Tibial nerve (tissue), 4 donors: ENCODE results near the gene EXOSC2. TPM values are rescaled to one million over a fixed set of nuclear protein-coding genes. Genes with fewer than 3 reads are reported as not detected.
A peak's percentile ranks its signal among the peaks of the same experiment; 100 is the strongest.

Source experiments
- DNase-seq, 2 donors: peaks; one replicate each; pipeline ENCODE4 v3.0.0-alpha.2; 2019; ENCODE audit warnings: low spot score in 2 of 2
- H3K27ac ChIP-seq, 4 donors: fragments of 200-600 bp; sonication (generic) in 3 of 4; one replicate each; pipeline ENCODE4 v1.5.1; 2017 to 2019; ENCODE audit warnings: mild to moderate bottlenecking in 1 of 4
- H3K27me3 ChIP-seq, 2 donors: fragments of 200-600 bp; sonication (generic) in 1 of 2; one replicate each; pipeline versions ENCODE4 v1.5.1 to v1.6.0; 2017 to 2019
- H3K36me3 ChIP-seq, 3 donors: fragments of 200-600 bp; sonication (generic); one replicate each; pipeline ENCODE4 v1.5.1; 2018 to 2019
- H3K4me1 ChIP-seq, 4 donors: fragments of 200-600 bp; sonication (generic) in 3 of 4; one replicate each; pipeline ENCODE4 v1.5.1; 2017 to 2019
- H3K4me3 ChIP-seq, 4 donors: fragments of 200-600 bp; sonication (generic) in 3 of 4; one replicate each; pipeline ENCODE4 v1.5.1; 2017 to 2019; ENCODE audit warnings: mild to moderate bottlenecking in 1 of 4, moderate library complexity in 1 of 4
- H3K9me3 ChIP-seq, 4 donors: fragments of 200-600 bp; sonication (generic) in 3 of 4; one replicate each; pipeline ENCODE4 v1.5.1; 2017 to 2019
- EP300 ChIP-seq, 2 donors: sonication (generic); formaldehyde crosslinking; IDR thresholded peaks; one replicate each; pipeline ENCODE4 v1.6.1; 2017; ENCODE audit warnings: antibody characterized with exemption in 2 of 2, mild to moderate bottlenecking in 1 of 2
- POLR2A ChIP-seq, 2 donors: fragments of 450-650 bp; IDR thresholded peaks; one replicate each; pipeline ENCODE4 v1.6.1; 2017; ENCODE audit warnings: antibody characterized with exemption in 2 of 2, mild to moderate bottlenecking in 2 of 2, moderate library complexity in 2 of 2
- WGBS, 2 donors: methylation state at CpG; one replicate each; pipeline ENCODE4 v1.1.5; 2018; 5-methylcytosine and 5-hydroxymethylcytosine counted together
- total RNA-seq, 4 donors: library from RNA; depleted of rRNA; stranded (reverse); fragments of >200 nt; gene quantifications; one replicate each; pipeline ENCODE4 v1.1.0, GENCODE V29; 2016
- TF ChIP-seq, protein P1 (sequence below), 5 experiments: fragments of 200-600 bp in 3 of 5; fragments of 450-650 bp in 2 of 5; sonication (generic) in 3 of 5; IDR thresholded peaks; one replicate each; pipeline ENCODE4 v1.5.1; 2016 to 2019; ENCODE audit warnings: antibody characterized with exemption in 5 of 5, mild to moderate bottlenecking in 3 of 5, moderate library complexity in 2 of 5

Gene EXOSC2
- total RNA-seq, 4 donors from 2014 or later: 17.3 to 26.7 (median 24.9) TPM

DNA sequence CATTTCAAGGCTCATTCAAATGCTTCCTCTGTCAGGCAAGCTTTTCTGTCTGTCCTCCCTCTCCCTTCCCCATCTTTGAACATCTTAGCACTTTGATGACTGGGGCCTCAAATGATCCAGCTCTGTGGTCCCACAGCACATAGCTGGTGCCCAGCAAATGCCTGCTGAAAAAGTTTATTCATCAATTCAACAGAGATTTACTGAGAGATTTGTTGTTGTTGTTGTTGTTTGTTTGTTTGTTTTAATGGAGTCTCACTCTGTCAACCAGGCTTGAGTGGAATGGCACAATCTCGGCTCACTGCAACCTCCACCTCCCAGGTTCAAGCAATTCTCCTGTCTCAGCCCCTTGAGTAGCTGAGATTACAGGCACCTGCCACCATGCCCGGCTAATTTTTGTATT is 6.0 kb upstream of the EXOSC2 start:
- H3K27ac ChIP-seq: no peak overlapping the region
- H3K9me3 ChIP-seq: peaks cover 0 to 7% (median 0%) of the 10 kb centered on the region in 4 donors
- TF ChIP-seq EP300 (IDR thresholded peaks at IDR 0.05): no peak
- TF ChIP-seq, protein P1, sequence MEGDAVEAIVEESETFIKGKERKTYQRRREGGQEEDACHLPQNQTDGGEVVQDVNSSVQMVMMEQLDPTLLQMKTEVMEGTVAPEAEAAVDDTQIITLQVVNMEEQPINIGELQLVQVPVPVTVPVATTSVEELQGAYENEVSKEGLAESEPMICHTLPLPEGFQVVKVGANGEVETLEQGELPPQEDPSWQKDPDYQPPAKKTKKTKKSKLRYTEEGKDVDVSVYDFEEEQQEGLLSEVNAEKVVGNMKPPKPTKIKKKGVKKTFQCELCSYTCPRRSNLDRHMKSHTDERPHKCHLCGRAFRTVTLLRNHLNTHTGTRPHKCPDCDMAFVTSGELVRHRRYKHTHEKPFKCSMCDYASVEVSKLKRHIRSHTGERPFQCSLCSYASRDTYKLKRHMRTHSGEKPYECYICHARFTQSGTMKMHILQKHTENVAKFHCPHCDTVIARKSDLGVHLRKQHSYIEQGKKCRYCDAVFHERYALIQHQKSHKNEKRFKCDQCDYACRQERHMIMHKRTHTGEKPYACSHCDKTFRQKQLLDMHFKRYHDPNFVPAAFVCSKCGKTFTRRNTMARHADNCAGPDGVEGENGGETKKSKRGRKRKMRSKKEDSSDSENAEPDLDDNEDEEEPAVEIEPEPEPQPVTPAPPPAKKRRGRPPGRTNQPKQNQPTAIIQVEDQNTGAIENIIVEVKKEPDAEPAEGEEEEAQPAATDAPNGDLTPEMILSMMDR (IDR thresholded peaks at IDR 0.05): no peak
- no peak for TF ChIP-seq POLR2A (IDR thresholded peaks at IDR 0.05)
- no peaks in the 10 kb centered on the region for H3K27me3 ChIP-seq
- no peak overlapping the region for H3K4me3 ChIP-seq
- H3K36me3 ChIP-seq: no peaks in the 10 kb centered on the region
- 89 to 92% methylated on average over 2 of the region's 2 CpGs for WGBS, 2 donors
- H3K4me1 ChIP-seq: peaks cover 0 to 8% (median 3%) of the 10 kb centered on the region in 4 donors
- DNase-seq: no peak

- WGBS, 2 donors: 71 to 78% methylated on average over 5 of the region's 5 CpGs
- Histone ChIP-seq H3K36me3 (no peaks in the 10 kb centered on the region), H3K4me3 (no peak overlapping the region), H3K27me3 (no peaks in the 10 kb centered on the region), H3K27ac (no peak overlapping the region), H3K4me1 (peaks cover 0 to 12% (median 3%) of the 10 kb centered on the region in 4 donors), H3K9me3 (peaks cover 0 to 7% (median 0%) of the 10 kb centered on the region in 4 donors)
- no peak for TF ChIP-seq POLR2A (IDR thresholded peaks at IDR 0.05)
- no peak for TF ChIP-seq EP300 (IDR thresholded peaks at IDR 0.05)
- TF ChIP-seq, protein P1 (IDR thresholded peaks at IDR 0.05): no peak
- DNase-seq: no peak
Observed at GRCh38 chr9:130688072-130688471, 5.5 kb upstream of the EXOSC2 start.

GRCh38 chr9:130689572-130689936 is 4.0 kb upstream of the EXOSC2 start:
- peak overlapping the region; percentile 67 to 95 (median 88) for H3K27ac ChIP-seq
- H3K27me3 ChIP-seq: no peaks in the 10 kb centered on the region
- H3K4me3 ChIP-seq: peak overlapping the region in 3 of 4 donors; percentile 31 to 50 (median 32)
- DNase-seq: no peak
- H3K9me3 ChIP-seq: peaks cover 0 to 7% (median 0%) of the 10 kb centered on the region in 4 donors
- WGBS, 2 donors: 14 to 25% methylated on average over 1 of the region's 1 CpG
- no peaks in the 10 kb centered on the region for H3K36me3 ChIP-seq
- peaks cover 0 to 18% (median 9%) of the 10 kb centered on the region in 4 donors for H3K4me1 ChIP-seq
- TF ChIP-seq, protein P1 (IDR thresholded peaks at IDR 0.05): no peak
- no peak for TF ChIP-seq POLR2A (IDR thresholded peaks at IDR 0.05)

- peak; percentile 42 to 85 for DNase-seq
- 48 to 53% methylated on average over 15 of the region's 15 CpGs for WGBS, 2 donors
Observed at GRCh38 chr9:130689937-130690700, 3.5 kb upstream of the EXOSC2 start.

More at GRCh38 chr9:130689937-130690700, 3.5 kb upstream of the EXOSC2 start:
- TF ChIP-seq, protein P1 (IDR thresholded peaks at IDR 0.05): peak in 1 of 5 experiments; percentile 8
- TF ChIP-seq POLR2A (IDR thresholded peaks at IDR 0.05): peak; percentile 20 to 76
- peak; percentile 44 to 95 for TF ChIP-seq EP300 (IDR thresholded peaks at IDR 0.05)
- Histone ChIP-seq H3K27ac (peak overlapping the region; percentile 75 to 95 (median 88)), H3K9me3 (peaks cover 0 to 3% (median 0%) of the 10 kb centered on the region in 4 donors), H3K27me3 (no peaks in the 10 kb centered on the region), H3K4me1 (peaks cover 0 to 23% (median 14%) of the 10 kb centered on the region in 4 donors), H3K4me3 (peak overlapping the region; percentile 30 to 50 (median 32)), H3K36me3 (peaks cover 0 to 1% (median 0%) of the 10 kb centered on the region in 3 donors)
